Endothelial cell of umbilical vein (primary cell): ENCODE results near the gene ASB10. TPM values are rescaled to one million over a fixed set of nuclear protein-coding genes. Genes with fewer than 3 reads are reported as not detected.

Source experiments
- BruUV-seq: library from RNA; stranded (reverse); fragments of 400-500 nt; replicated peaks from 2 replicates; lab custom pipeline; 2021; lab: Mats Ljungman, UMichigan
- CTCF ChIA-PET: fragments of 300-600, 350-600 bp; sonication (Branson Sonifier 250); formaldehyde crosslinking; loops from one replicate; lab custom pipeline; 2021; ENCODE audit warnings: antibody characterized with exemption, inconsistent platforms; lab: Charles Lee
- POLR2A ChIA-PET: fragments of 300-600, 350-600 bp; sonication (Branson Sonifier 250); formaldehyde crosslinking; loops from one replicate; lab custom pipeline; 2021; ENCODE audit warnings: antibody characterized with exemption, inconsistent platforms; lab: Charles Lee
- DNase-seq: peaks from one replicate; pipeline ENCODE4 v3.0.0-alpha.2; 2011; ENCODE audit warnings: low read depth, low spot score
- FAIRE-seq: peaks from 2 replicates; lab custom pipeline; 2011; peaks lifted over from hg19 to GRCh38; lab: Jason Lieb, UNC
- H2AFZ ChIP-seq: 2 replicates; pipeline ENCODE4 v1.6.0; 2012; ENCODE audit warnings: low read depth, low read length, control low read depth, inconsistent platforms
- H3K27ac ChIP-seq: 2 replicates; pipeline ENCODE4 v1.5.1; 2011; ENCODE audit warnings: low read depth, mild to moderate bottlenecking, control low read depth, low read length, moderate library complexity; ENCODE audit not compliant: insufficient read depth
- H3K27me3 ChIP-seq, 2 experiments: 2 replicates each; pipeline versions ENCODE4 v1.6.0 to v1.6.1; 2011; ENCODE audit warnings: low read length in 2 of 2, mixed read lengths in 1 of 2; ENCODE audit not compliant: control insufficient read depth in 2 of 2, insufficient read depth in 2 of 2
- H3K36me3 ChIP-seq, 2 experiments: 2 replicates in 1 of 2; 3 replicates in 1 of 2; pipeline ENCODE4 v1.5.1; 2011; ENCODE audit warnings: low read length in 2 of 2, mild to moderate bottlenecking in 1 of 2, moderate library complexity in 1 of 2; ENCODE audit not compliant: control insufficient read depth in 2 of 2, insufficient read depth in 2 of 2; ENCODE audit errors: extremely low read depth in 1 of 2
- H3K4me1 ChIP-seq: 3 replicates; pipeline ENCODE4 v1.5.1; 2011; ENCODE audit warnings: mild to moderate bottlenecking, low read length; ENCODE audit not compliant: control insufficient read depth, insufficient read depth; ENCODE audit errors: extremely low read depth
- H3K4me2 ChIP-seq: 2 replicates; pipeline ENCODE4 v1.6.1; 2011; ENCODE audit warnings: low read length, control low read depth, mixed read lengths; ENCODE audit not compliant: insufficient read depth
- H3K4me3 ChIP-seq, 3 experiments: fragments of 200-600 bp in 1 of 3; sonication (generic), shearing (Covaris generic) in 1 of 3; replicated peaks in 1 of 3; 2 replicates each; pipeline ENCODE4 v1.5.1; 2011 to 2016; ENCODE audit warnings: control low read depth in 3 of 3, low read length in 3 of 3, mild to moderate bottlenecking in 2 of 3, inconsistent platforms in 1 of 3, low read depth in 1 of 3, moderate library complexity in 1 of 3; ENCODE audit not compliant: insufficient read depth in 1 of 3
- H3K79me2 ChIP-seq: 2 replicates; pipeline ENCODE4 v1.6.0; 2012; ENCODE audit warnings: low read length, inconsistent platforms; ENCODE audit not compliant: control insufficient read depth, insufficient read depth
- H3K9ac ChIP-seq: replicated peaks from 2 replicates; pipeline ENCODE3; 2011; ENCODE audit warnings: low read length, control low read depth; ENCODE audit not compliant: insufficient read depth; ENCODE audit errors: extremely low read depth
- H3K9me1 ChIP-seq: replicated peaks from 3 replicates; pipeline ENCODE4 v1.6.0; 2011; ENCODE audit warnings: mild to moderate bottlenecking, low read length; ENCODE audit not compliant: control insufficient read depth, insufficient read depth; ENCODE audit errors: extremely low read depth
- H3K9me3 ChIP-seq: replicated peaks from 2 replicates; pipeline ENCODE4 v1.5.1; 2012; ENCODE audit warnings: low read length, inconsistent platforms; ENCODE audit not compliant: control insufficient read depth, insufficient read depth
- H4K20me1 ChIP-seq: replicated peaks from 2 replicates; pipeline ENCODE3; 2011; ENCODE audit warnings: mild to moderate bottlenecking, low read length; ENCODE audit not compliant: control insufficient read depth, insufficient read depth; ENCODE audit errors: extremely low read depth
- GATA2 ChIP-seq: IDR thresholded peaks from 2 replicates; pipeline ENCODE4 v1.7.0; 2011; ENCODE audit warnings: low read depth, mild to moderate bottlenecking, moderate library complexity, mixed read lengths, low read length; ENCODE audit not compliant: insufficient read length, insufficient read depth
- dilution Hi-C: fragments of 300-500 bp; cut with MboI; formaldehyde crosslinking; loops from one replicate; pipeline ENCODE4 v1.15.0; 2019; ENCODE audit warnings: low sequenced_read_pairs; ENCODE audit not compliant: extremely low pct_ligation_motif_present
- intact Hi-C: fragments of 100-400 bp; cut with micrococcal nuclease; formaldehyde crosslinking; loops from one replicate; pipeline ENCODE4 v1.10.0; 2022
- polyA plus RNA-seq, 4 experiments: library from polyadenylated mRNA; depleted of rRNA in 3 of 4; stranded (reverse) in 3 of 4; unstranded in 1 of 4; fragments of >200 nt; gene quantifications; 2 replicates each; pipeline versions ENCODE4 v1.2.1 to v1.2.3, GENCODE V29; 2011 to 2012; ENCODE audit warnings: missing spikeins in 1 of 4
- total RNA-seq: library from RNA; stranded (reverse); gene quantifications from 2 replicates; pipeline ENCODE4 v1.2.3, GENCODE V29; 2021
- TF ChIP-seq, protein P1 (sequence below), 2 donors: IDR thresholded peaks; 1 replicate in 1 of 2; 2 replicates in 1 of 2; pipeline ENCODE4 v1.5.1; 2011; ENCODE audit warnings: low read length in 2 of 2, mild to moderate bottlenecking in 2 of 2, moderate library complexity in 2 of 2, control low read depth in 1 of 2, inconsistent platforms in 1 of 2, low read depth in 1 of 2; ENCODE audit not compliant: insufficient read depth in 1 of 2; ENCODE audit errors: extremely low read depth in 1 of 2
- TF ChIP-seq, protein P2 (sequence below): IDR thresholded peaks from 2 replicates; pipeline ENCODE4 v1.6.1; 2011; ENCODE audit not compliant: insufficient read depth, insufficient read length

Gene ASB10
- total and polyA plus RNA-seq, 2 donors (not counting 3 experiments of a cell fraction or from before 2014, with no cell fraction given): not detected

DNA sequence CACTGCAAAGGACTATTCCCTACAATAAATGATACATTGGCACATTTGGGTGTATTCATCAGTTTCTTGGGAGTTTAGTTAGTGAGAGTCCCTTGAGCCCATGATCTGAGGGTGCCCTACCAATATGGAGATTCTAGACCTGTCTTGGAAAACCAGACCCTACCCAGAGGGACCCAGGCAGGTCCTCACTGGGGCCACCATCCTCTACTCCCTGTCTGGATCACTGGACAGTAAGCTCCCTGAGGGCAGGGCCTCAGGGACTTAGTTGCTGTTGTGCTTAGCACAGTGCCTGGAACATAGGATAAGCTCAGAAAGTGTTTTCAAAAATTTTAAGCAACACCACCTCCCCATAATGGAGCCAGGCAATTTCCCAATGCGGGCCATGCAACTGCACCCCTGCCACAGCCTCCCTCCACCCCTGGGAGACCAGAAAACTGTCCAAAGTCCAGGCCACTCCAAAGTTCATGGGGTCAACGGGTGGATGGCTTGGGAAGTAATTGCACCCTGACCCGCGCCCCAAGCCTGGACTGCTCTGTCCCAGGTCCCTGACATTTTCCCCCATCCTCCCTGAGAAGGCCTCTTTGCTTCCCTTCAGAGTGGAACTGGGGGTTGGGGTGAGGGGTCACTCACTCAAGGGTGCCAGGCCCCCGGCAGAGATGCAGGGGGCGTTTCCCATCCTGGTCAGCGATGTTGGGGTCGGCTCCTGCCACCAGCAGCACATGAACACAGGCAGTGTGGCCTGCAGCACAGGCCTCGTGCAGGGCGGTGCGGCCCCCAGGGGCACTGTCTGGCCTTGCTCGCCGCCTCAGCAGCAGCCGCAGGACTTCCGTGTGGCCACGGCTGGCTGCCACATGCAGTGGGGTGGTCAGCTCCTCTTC, 1.0 kb downstream of the ASB10 start:
- no peaks in the 10 kb centered on the region for H3K9me1 ChIP-seq
- BruUV-seq: no TSS peak
- FAIRE-seq: no peak
- DNase-seq: no peak
- no peak overlapping the region for H3K27ac ChIP-seq
- ChIA-PET CTCF (no interaction called here), POLR2A (no interaction called here)
- H3K27me3 ChIP-seq: peaks cover 12 to 15% of the 10 kb centered on the region in 2 experiments
- H3K4me3 ChIP-seq: no peak overlapping the region
- no peaks in the 10 kb centered on the region for H3K9me3 ChIP-seq
- H3K79me2 ChIP-seq: no peaks in the 10 kb centered on the region
- H3K9ac ChIP-seq: no peak overlapping the region
- no peak overlapping the region for H2AFZ ChIP-seq
- H3K4me2 ChIP-seq: no peak overlapping the region
- intact Hi-C loops (no loop called here), dilution Hi-C loops (no loop called here)
- TF ChIP-seq, protein P1, sequence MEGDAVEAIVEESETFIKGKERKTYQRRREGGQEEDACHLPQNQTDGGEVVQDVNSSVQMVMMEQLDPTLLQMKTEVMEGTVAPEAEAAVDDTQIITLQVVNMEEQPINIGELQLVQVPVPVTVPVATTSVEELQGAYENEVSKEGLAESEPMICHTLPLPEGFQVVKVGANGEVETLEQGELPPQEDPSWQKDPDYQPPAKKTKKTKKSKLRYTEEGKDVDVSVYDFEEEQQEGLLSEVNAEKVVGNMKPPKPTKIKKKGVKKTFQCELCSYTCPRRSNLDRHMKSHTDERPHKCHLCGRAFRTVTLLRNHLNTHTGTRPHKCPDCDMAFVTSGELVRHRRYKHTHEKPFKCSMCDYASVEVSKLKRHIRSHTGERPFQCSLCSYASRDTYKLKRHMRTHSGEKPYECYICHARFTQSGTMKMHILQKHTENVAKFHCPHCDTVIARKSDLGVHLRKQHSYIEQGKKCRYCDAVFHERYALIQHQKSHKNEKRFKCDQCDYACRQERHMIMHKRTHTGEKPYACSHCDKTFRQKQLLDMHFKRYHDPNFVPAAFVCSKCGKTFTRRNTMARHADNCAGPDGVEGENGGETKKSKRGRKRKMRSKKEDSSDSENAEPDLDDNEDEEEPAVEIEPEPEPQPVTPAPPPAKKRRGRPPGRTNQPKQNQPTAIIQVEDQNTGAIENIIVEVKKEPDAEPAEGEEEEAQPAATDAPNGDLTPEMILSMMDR (IDR thresholded peaks at IDR 0.05; ENCODE audit: extremely low read depth in 1 of 2, insufficient read depth in 1 of 2, low read depth in 1 of 2, low read length in 2 of 2): no peak
- TF ChIP-seq GATA2: no peak
- TF ChIP-seq, protein P2, sequence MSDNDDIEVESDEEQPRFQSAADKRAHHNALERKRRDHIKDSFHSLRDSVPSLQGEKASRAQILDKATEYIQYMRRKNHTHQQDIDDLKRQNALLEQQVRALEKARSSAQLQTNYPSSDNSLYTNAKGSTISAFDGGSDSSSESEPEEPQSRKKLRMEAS: no peak
- H4K20me1 ChIP-seq: no peaks in the 10 kb centered on the region
- H3K36me3 ChIP-seq: no peaks in the 10 kb centered on the region
- H3K4me1 ChIP-seq: no peaks in the 10 kb centered on the region
